ENCODE results near the gene MEIS2. TPM values are rescaled to one million over a fixed set of nuclear protein-coding genes. Genes with fewer than 3 reads are reported as not detected.

The MEIS2 gene
- total and polyA plus RNA-seq, 8 donors = 9.1 to 30.5 (median 14.8) TPM

DNA sequence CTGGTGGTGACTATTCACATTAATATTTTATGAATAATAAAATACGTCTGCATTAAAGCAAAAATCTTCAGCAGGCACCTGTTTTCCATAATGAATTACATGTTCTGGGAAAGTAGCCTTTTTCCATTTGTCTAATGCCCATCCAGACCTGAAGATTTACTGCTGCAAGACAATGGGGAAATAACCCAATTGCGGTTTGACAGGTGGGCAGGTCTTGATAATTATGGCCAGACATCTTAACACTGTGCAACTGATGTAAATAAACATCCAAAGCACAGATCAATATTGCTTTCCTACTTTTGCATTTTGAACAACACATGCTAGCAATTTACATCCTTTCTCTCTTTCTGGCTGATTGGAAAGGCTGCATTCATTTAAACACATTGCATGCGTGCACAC, 173.9 kb downstream of the MEIS2 start:
- Histone ChIP-seq H3K4me1 (no peaks in the 10 kb centered on the region), H3K27me3 (no peaks in the 10 kb centered on the region), H3K9me3 (no peaks in the 10 kb centered on the region), H3K4me3 (no peak overlapping the region), H3K36me3 (no peaks in the 10 kb centered on the region), H3K27ac (no peak overlapping the region)
- TF ChIP-seq, protein P1, sequence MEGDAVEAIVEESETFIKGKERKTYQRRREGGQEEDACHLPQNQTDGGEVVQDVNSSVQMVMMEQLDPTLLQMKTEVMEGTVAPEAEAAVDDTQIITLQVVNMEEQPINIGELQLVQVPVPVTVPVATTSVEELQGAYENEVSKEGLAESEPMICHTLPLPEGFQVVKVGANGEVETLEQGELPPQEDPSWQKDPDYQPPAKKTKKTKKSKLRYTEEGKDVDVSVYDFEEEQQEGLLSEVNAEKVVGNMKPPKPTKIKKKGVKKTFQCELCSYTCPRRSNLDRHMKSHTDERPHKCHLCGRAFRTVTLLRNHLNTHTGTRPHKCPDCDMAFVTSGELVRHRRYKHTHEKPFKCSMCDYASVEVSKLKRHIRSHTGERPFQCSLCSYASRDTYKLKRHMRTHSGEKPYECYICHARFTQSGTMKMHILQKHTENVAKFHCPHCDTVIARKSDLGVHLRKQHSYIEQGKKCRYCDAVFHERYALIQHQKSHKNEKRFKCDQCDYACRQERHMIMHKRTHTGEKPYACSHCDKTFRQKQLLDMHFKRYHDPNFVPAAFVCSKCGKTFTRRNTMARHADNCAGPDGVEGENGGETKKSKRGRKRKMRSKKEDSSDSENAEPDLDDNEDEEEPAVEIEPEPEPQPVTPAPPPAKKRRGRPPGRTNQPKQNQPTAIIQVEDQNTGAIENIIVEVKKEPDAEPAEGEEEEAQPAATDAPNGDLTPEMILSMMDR (IDR thresholded peaks at IDR 0.05) = no peak
- ATAC-seq = no peak
- FAIRE-seq = no peak
- intact Hi-C loops (cut with DNase I) = no loop called here
- WGBS, 2 donors = 80 to 85% methylated on average over 3 of the region's 3 CpGs
- no peak for DNase-seq

DNA sequence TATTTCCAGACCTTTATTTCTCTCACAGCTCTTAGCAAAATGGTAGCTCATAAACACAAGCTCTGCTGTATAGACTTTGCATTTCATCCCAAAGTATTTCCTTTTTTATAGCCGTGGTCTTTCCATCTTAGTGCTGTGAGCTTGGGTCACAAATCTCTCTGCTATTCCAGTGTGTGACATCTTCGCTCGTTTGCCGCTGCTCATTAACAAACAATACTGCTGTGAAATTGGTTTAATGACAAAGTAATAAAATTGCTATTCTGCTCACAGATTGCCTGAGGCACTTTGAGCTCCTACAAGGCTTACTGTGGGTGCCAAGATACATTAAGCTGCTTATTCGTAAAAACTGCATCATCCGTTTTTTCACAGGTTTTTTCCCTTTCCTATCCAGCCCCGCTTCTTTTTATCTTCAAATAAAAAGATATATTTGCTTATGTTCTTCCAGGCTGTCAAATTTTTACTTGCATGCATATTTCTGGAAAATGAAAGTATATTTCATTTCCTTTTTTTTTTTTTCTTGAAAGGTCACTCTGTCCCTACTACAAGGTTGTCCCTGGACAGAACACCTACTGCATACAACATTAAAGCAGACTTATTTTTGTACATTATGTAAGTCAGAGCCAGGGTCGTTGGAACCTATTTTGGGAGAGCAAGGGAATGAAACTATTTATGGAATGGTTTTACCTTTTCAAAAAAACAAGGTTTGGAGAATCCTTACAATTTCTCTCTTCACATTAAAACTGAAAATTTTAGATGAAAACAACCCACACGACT, 174.5 kb downstream of the MEIS2 start:
- ATAC-seq (no peak), FAIRE-seq (no peak), DNase-seq (no peak)
- H3K4me3 ChIP-seq = no peak overlapping the region
- H3K36me3 ChIP-seq = no peaks in the 10 kb centered on the region
- H3K27me3 ChIP-seq = no peaks in the 10 kb centered on the region
- TF ChIP-seq, protein P1 (IDR thresholded peaks at IDR 0.05) = no peak
- WGBS, 2 donors = 70 to 71% methylated on average over 9 of the region's 9 CpGs
- H3K4me1 ChIP-seq = no peaks in the 10 kb centered on the region
- intact Hi-C loops (cut with DNase I) = no loop called here
- H3K9me3 ChIP-seq = no peaks in the 10 kb centered on the region
- H3K27ac ChIP-seq = no peak overlapping the region

DNA sequence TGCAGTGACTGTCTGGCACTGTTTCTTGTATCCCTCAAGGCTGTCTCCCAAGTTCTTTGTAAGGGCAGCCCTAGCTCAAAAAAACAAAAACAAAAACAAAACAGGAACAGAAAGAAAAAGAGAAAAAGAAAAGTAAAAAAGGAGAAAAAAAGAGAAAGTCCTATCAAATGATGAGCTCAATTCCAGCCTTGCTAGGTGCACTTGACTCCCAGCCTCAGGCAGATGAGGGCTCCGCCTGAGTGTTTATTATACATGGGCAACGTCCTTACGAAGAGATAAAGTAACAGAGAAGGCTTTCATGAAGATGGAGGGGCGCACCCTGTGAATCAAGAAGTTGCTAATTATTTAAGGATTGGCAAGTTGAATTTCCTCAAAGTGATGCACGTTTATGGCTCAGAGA, 175.3 kb downstream of the MEIS2 start:
- no peaks in the 10 kb centered on the region for H3K27me3 ChIP-seq
- TF ChIP-seq, protein P1 (IDR thresholded peaks at IDR 0.05) = no peak
- ATAC-seq (no peak), FAIRE-seq (no peak), DNase-seq (no peak)
- intact Hi-C loops (cut with DNase I) = no loop called here
- H3K9me3 ChIP-seq = no peaks in the 10 kb centered on the region
- H3K27ac ChIP-seq = no peak overlapping the region
- no peaks in the 10 kb centered on the region for H3K4me1 ChIP-seq
- H3K4me3 ChIP-seq = no peak overlapping the region
- 86 to 91% methylated on average over 5 of the region's 5 CpGs for WGBS, 2 donors
- no peaks in the 10 kb centered on the region for H3K36me3 ChIP-seq

DNA sequence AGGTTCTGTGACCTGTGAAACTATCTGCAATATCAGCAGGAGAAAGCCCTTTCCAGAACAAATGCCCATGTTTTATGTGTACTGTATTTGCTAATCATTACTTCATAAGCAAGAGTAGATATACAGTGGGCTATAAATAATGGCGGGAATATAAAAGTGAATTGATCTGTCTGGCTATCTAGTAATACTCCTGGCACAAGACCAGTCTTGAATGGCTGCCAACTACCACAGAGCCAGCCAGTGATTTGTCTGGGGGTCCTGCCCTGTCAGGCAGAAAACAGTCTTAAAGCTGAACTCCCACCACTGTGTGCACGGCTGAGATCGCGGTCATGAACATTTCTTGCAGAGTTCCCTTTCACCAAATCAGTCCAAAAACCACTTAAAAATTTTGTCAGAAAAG, 176.3 kb downstream of the MEIS2 start:
- ATAC-seq (no peak), FAIRE-seq (no peak), DNase-seq (no peak)
- intact Hi-C loops (cut with DNase I) = no loop called here
- WGBS, 2 donors = 70 to 78% methylated on average over 4 of the region's 4 CpGs
- Histone ChIP-seq H3K27ac (no peak overlapping the region), H3K27me3 (no peaks in the 10 kb centered on the region), H3K36me3 (no peaks in the 10 kb centered on the region), H3K4me3 (no peak overlapping the region), H3K9me3 (no peaks in the 10 kb centered on the region), H3K4me1 (no peaks in the 10 kb centered on the region)
- TF ChIP-seq, protein P1 (IDR thresholded peaks at IDR 0.05) = no peak

DNA sequence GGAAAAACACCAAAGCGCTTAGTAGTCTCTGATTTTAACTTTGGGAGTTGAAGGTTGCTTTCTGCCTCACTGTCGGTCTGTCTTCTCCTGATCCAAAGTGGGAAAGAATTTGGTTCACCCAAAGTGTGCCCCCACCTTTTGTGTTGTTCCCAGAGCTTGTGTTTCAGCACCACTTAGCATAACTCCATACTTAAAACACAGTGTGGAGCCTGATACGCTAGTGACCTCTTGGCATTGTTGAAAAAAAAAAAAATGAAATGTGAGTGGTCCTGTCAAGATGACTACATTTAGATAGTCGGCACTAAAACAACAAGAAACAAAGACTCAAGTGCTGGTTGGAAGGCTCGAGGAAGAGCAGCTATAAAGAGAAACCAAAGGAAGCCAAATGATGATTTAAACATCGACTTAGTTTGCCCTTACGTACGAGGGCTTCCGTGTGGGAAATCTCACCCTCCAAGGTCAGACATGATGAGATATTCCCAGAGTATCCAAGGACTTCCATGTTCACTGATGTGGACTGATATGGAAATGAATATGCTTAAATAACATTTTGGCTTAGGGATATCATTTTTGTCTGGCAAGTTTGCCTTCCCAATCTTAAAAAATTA, 178.8 kb downstream of the MEIS2 start:
- Histone ChIP-seq H3K9me3 (no peaks in the 10 kb centered on the region), H3K36me3 (no peaks in the 10 kb centered on the region), H3K4me1 (peaks cover 0 to 18% (median 11%) of the 10 kb centered on the region in 3 donors), H3K27ac (no peak overlapping the region), H3K4me3 (no peak overlapping the region), H3K27me3 (no peaks in the 10 kb centered on the region)
- FAIRE-seq (no peak), DNase-seq (no peak), ATAC-seq (no peak)
- intact Hi-C loops (cut with DNase I) = no loop called here
- TF ChIP-seq, protein P1 (IDR thresholded peaks at IDR 0.05) = no peak
- 79% methylated on average over 9 of the region's 9 CpGs for WGBS, 2 donors

Data from pancreas (tissue), 10 donors.